HepG2 (cell line): ENCODE measurements around the gene CFAP43. TPM values are rescaled to one million over a fixed set of nuclear protein-coding genes. Genes with fewer than 3 reads are reported as not detected.
A peak's percentile ranks its signal among the peaks of the same experiment; 100 is the strongest.

ENCODE experiments used
- ARNT2 ChIP-seq: sonication (generic); formaldehyde crosslinking; IDR thresholded peaks from 2 replicates; pipeline ENCODE4 v1.8.0; 2022; ENCODE audit warnings: mild to moderate bottlenecking, low read depth, missing genetic modification reagents, moderate library complexity
- CAMTA2 ChIP-seq: sonication (generic); formaldehyde crosslinking; IDR thresholded peaks from 2 replicates; pipeline ENCODE4 v1.4.0; 2020; ENCODE audit warnings: mild to moderate bottlenecking, missing genetic modification reagents, borderline replicate concordance
- CEBPB ChIP-seq: IDR thresholded peaks from 2 replicates; pipeline ENCODE4 v1.6.1; 2011; ENCODE audit warnings: low read depth, low read length, improper control_type of control experiment, borderline replicate concordance
- FOXO1 ChIP-seq: sonication (generic); formaldehyde crosslinking; IDR thresholded peaks from 2 replicates; pipeline ENCODE4 v1.4.0; 2020; ENCODE audit warnings: missing genetic modification reagents
- KLF12 ChIP-seq: sonication (generic); formaldehyde crosslinking; IDR thresholded peaks from 2 replicates; pipeline ENCODE4 v1.4.0; 2020; ENCODE audit warnings: missing genetic modification reagents, borderline replicate concordance
- NCOR1 ChIP-seq: fragments of 200-600 bp; sonication (generic); IDR thresholded peaks from 2 replicates; pipeline ENCODE4 v1.7.0; 2017; ENCODE audit warnings: antibody characterized with exemption, low read length, borderline replicate concordance
- YEATS2 ChIP-seq: sonication (generic); formaldehyde crosslinking; IDR thresholded peaks from 2 replicates; pipeline ENCODE4 v1.4.0; 2020; ENCODE audit warnings: missing genetic modification reagents, borderline replicate concordance
- ZBTB1 ChIP-seq: sonication (generic); formaldehyde crosslinking; IDR thresholded peaks from 2 replicates; pipeline ENCODE4 v1.4.0; 2020; ENCODE audit warnings: missing genetic modification reagents, borderline replicate concordance
- ZNF30 ChIP-seq: sonication (generic); formaldehyde crosslinking; IDR thresholded peaks from 2 replicates; pipeline ENCODE4 v1.5.0; 2020; ENCODE audit warnings: mild to moderate bottlenecking, missing genetic modification reagents
- ZNF451 ChIP-seq: sonication (generic); formaldehyde crosslinking; IDR thresholded peaks from 2 replicates; pipeline ENCODE4 v1.5.0; 2020; ENCODE audit warnings: mild to moderate bottlenecking, missing genetic modification reagents
- ZNF484 ChIP-seq: sonication (generic); formaldehyde crosslinking; IDR thresholded peaks from 2 replicates; pipeline ENCODE4 v1.5.1; 2020; ENCODE audit warnings: mild to moderate bottlenecking, low read depth, missing genetic modification reagents, borderline replicate concordance
- ZNF720 ChIP-seq: sonication (generic); formaldehyde crosslinking; IDR thresholded peaks from 2 replicates; pipeline ENCODE4 v1.4.0; 2020; ENCODE audit warnings: missing genetic modification reagents
- ZNF746 ChIP-seq: sonication (generic); formaldehyde crosslinking; IDR thresholded peaks from 2 replicates; pipeline ENCODE4 v1.8.0; 2022; ENCODE audit warnings: mild to moderate bottlenecking, missing genetic modification reagents
- ZNF780A ChIP-seq: sonication (generic); formaldehyde crosslinking; IDR thresholded peaks from 2 replicates; pipeline ENCODE4 v1.8.0; 2022; ENCODE audit warnings: mild to moderate bottlenecking, missing genetic modification reagents, moderate library complexity
- ZSCAN21 ChIP-seq: sonication (generic); formaldehyde crosslinking; IDR thresholded peaks from 2 replicates; pipeline ENCODE4 v1.8.0; 2022; ENCODE audit warnings: mild to moderate bottlenecking, missing genetic modification reagents, moderate library complexity, borderline replicate concordance
- polyA plus RNA-seq, 8 experiments: library from polyadenylated mRNA; depleted of rRNA in 3 of 8; stranded (reverse) in 7 of 8; unstranded in 1 of 8; fragments of >200 nt; fragmentation: Illumina TruSeq in 4 of 8; extraction: Trizol in 4 of 8; gene quantifications; 2 replicates each; pipeline versions ENCODE4 v1.2.1 to v1.2.3, GENCODE V29; 2011 to 2016; ENCODE audit warnings: low read depth in 4 of 8, missing spikeins in 1 of 8, mixed read lengths in 1 of 8; ENCODE audit not compliant: insufficient read depth in 1 of 8
- total RNA-seq, 5 experiments: library from RNA; depleted of rRNA; stranded (reverse); fragments of >200 nt; fragmentation: Illumina TruSeq; extraction: Trizol; gene quantifications; 2 replicates each; pipeline ENCODE4 v1.2.3, GENCODE V29; 2016; ENCODE audit warnings: low read depth in 1 of 5
- TF ChIP-seq, protein P1 (sequence below): IDR thresholded peaks from 2 replicates; pipeline ENCODE4 v1.6.1; 2016; ENCODE audit warnings: mild to moderate bottlenecking, missing biosample characterization, missing genetic modification reagents
- TF ChIP-seq, protein P2 (sequence below): fragments of 450-650 bp; IDR thresholded peaks from 2 replicates; pipeline ENCODE4 v1.6.1; 2017
- TF ChIP-seq, protein P3 (sequence below): sonication (generic); formaldehyde crosslinking; IDR thresholded peaks from 2 replicates; pipeline ENCODE4 v1.8.1; 2023; ENCODE audit warnings: mild to moderate bottlenecking, moderate library complexity, missing genetic modification reagents
- TF ChIP-seq, protein P4 (sequence below): sonication (generic); formaldehyde crosslinking; IDR thresholded peaks from 2 replicates; pipeline ENCODE4 v1.4.0; 2020; ENCODE audit warnings: missing genetic modification reagents
- TF ChIP-seq, protein P5 (sequence below): sonication (generic); formaldehyde crosslinking; IDR thresholded peaks from 2 replicates; pipeline ENCODE4 v1.5.0; 2020; ENCODE audit warnings: missing genetic modification reagents
- TF ChIP-seq, protein P6 (sequence below): sonication (generic); formaldehyde crosslinking; IDR thresholded peaks from 2 replicates; pipeline ENCODE4 v1.9.0; 2022; ENCODE audit warnings: missing genetic modification reagents, mild to moderate bottlenecking, borderline replicate concordance

The CFAP43 gene
- total and polyA plus RNA-seq, 2 of the 13 experiments (the other 11 are each of a cell fraction or from before 2014, with no cell fraction given), result 0.24 to 0.38 TPM

DNA sequence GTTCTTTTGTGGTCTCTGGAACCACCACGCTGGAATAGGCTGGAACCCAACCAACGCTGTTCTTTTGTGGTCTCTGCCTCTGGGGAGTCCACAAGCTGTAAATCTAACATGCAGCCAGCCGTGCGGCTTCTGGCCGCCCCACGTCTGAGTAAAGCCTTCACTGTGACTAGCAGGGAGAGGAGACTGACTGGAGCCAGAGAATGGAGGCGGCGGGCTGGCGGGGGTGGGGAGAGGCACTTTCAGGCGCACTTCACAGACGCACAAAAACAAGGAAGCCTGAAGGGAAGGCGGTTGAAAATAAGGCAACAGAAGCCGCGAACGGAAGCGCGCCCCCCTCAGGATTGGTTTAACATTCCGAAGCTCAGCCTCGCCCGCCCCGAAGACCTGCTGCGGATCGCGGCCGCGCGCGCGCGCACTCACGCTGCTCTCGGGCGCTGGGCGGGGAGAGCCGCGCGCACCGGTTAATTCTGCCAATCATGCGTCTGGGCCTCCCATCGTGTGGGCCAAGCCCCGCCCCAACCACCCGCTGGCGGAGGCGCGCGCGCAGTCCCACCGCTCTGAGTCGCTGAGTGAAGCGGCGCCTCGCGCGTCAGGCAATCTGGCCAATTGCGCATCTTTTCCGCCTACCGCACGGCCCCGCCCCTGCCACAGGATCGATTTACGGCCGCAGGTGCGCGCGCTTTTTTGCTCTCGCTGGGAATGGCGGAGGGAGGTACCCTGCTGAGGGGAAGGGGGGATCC is 110.5 kb downstream of the CFAP43 start, which contains the start of gene SFR1 (continued):
- TF ChIP-seq, protein P1, sequence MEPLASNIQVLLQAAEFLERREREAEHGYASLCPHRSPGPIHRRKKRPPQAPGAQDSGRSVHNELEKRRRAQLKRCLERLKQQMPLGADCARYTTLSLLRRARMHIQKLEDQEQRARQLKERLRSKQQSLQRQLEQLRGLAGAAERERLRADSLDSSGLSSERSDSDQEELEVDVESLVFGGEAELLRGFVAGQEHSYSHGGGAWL (CRISPR knock-in tag), result peak; percentile 61; the same call in 1 of the 2 replicates
- no peak for TF ChIP-seq ZNF720 (CRISPR knock-in tag)
- peak; percentile 65; the same call in 1 of the 2 replicates for TF ChIP-seq KLF12 (CRISPR knock-in tag)
- TF ChIP-seq NCOR1, result 0 out of 2 replicates have a peak, but pooled peaks have one; percentile 25
- TF ChIP-seq, protein P2, sequence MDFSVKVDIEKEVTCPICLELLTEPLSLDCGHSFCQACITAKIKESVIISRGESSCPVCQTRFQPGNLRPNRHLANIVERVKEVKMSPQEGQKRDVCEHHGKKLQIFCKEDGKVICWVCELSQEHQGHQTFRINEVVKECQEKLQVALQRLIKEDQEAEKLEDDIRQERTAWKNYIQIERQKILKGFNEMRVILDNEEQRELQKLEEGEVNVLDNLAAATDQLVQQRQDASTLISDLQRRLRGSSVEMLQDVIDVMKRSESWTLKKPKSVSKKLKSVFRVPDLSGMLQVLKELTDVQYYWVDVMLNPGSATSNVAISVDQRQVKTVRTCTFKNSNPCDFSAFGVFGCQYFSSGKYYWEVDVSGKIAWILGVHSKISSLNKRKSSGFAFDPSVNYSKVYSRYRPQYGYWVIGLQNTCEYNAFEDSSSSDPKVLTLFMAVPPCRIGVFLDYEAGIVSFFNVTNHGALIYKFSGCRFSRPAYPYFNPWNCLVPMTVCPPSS, result no peak
- no peak for TF ChIP-seq CAMTA2 (CRISPR knock-in tag)
- TF ChIP-seq, protein P3, sequence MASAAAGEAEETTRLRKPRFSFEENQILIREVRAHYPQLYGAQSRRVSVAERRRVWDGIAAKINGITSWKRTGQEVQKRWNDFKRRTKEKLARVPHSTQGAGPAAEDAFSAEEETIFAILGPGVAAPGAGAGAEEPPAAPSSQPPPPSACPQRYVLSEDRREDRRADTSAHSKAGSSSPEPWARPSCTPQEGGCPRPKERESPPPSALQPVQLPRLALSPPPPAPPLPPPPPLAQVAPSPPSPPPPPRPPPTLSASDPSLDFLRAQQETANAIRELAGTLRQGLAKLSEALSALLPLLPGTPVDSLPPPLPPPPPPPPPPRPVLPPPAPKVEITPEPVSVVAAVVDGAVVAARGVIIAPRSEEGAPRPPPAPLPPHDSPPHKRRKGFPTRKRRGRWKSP (CRISPR knock-in tag), result peak; percentile 95
- TF ChIP-seq FOXO1, result 0 out of 2 replicates have a peak, but pooled peaks have one; percentile 46
- no peak for TF ChIP-seq ZNF30 (CRISPR knock-in tag)
- peak; percentile 56; the same call in 1 of the 2 replicates for TF ChIP-seq YEATS2
- TF ChIP-seq ZNF780A (CRISPR knock-in tag), result no peak
- TF ChIP-seq ZNF451 (CRISPR knock-in tag), result peak; percentile 67; the same call in 1 of the 2 replicates
- TF ChIP-seq, protein P4, sequence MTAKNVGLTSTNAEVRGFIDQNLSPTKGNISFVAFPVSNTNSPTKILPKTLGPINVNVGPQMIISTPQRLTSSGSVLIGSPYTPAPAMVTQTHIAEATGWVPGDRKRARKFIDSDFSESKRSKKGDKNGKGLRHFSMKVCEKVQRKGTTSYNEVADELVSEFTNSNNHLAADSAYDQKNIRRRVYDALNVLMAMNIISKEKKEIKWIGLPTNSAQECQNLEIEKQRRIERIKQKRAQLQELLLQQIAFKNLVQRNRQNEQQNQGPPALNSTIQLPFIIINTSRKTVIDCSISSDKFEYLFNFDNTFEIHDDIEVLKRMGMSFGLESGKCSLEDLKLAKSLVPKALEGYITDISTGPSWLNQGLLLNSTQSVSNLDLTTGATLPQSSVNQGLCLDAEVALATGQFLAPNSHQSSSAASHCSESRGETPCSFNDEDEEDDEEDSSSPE, result peak; percentile 97
- TF ChIP-seq, protein P5, sequence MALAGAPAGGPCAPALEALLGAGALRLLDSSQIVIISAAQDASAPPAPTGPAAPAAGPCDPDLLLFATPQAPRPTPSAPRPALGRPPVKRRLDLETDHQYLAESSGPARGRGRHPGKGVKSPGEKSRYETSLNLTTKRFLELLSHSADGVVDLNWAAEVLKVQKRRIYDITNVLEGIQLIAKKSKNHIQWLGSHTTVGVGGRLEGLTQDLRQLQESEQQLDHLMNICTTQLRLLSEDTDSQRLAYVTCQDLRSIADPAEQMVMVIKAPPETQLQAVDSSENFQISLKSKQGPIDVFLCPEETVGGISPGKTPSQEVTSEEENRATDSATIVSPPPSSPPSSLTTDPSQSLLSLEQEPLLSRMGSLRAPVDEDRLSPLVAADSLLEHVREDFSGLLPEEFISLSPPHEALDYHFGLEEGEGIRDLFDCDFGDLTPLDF (CRISPR knock-in tag), result peak; percentile 95
- TF ChIP-seq CEBPB, result peak; percentile 13; the same call in 1 of the 2 replicates
- no peak for TF ChIP-seq ZNF484 (CRISPR knock-in tag)
- TF ChIP-seq ZSCAN21 (CRISPR knock-in tag), result 0 out of 2 replicates have a peak, but pooled peaks have one; percentile 29
- TF ChIP-seq, protein P6, sequence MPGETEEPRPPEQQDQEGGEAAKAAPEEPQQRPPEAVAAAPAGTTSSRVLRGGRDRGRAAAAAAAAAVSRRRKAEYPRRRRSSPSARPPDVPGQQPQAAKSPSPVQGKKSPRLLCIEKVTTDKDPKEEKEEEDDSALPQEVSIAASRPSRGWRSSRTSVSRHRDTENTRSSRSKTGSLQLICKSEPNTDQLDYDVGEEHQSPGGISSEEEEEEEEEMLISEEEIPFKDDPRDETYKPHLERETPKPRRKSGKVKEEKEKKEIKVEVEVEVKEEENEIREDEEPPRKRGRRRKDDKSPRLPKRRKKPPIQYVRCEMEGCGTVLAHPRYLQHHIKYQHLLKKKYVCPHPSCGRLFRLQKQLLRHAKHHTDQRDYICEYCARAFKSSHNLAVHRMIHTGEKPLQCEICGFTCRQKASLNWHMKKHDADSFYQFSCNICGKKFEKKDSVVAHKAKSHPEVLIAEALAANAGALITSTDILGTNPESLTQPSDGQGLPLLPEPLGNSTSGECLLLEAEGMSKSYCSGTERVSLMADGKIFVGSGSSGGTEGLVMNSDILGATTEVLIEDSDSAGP (CRISPR knock-in tag), result peak; percentile 69; the same call in 1 of the 2 replicates
- 0 out of 2 replicates have a peak, but pooled peaks have one; percentile 54 for TF ChIP-seq ZNF746 (CRISPR knock-in tag)
- peak; percentile 86 for TF ChIP-seq ARNT2 (CRISPR knock-in tag)
- TF ChIP-seq ZBTB1 (CRISPR knock-in tag), result no peak
